ENCODE results near the gene VPS18.

Gene VPS18

GRCh38 chr15:40870716-40871115 is 23.5 kb upstream of the VPS18 start:
- WGBS, 2 donors (ENCODE audit: extremely low coverage in 2 of 2, insufficient read length in 2 of 2, insufficient replicate concordance in 1 of 2) = no CpG with 5 or more reads among the region's 1 CpG
- Histone ChIP-seq H3K79me1 (ENCODE audit: low read depth, low read length) (no peaks in the 10 kb centered on the region), H3K4me3 (ENCODE audit: low read length in 2 of 2) (no peak overlapping the region), H3K27me3 (ENCODE audit: control insufficient read depth in 3 of 3, insufficient read depth in 3 of 3, low read depth in 1 of 3, low read length in 3 of 3) (peaks cover 0 to 47% (median 18%) of the 10 kb centered on the region in 3 experiments), H3K27ac (replicated peaks; ENCODE audit: low read length) (no peak overlapping the region), H3K36me3 (replicated peaks in 1 of 2; ENCODE audit: control insufficient read depth in 2 of 2, insufficient read depth in 2 of 2, low read length in 2 of 2) (no peaks in the 10 kb centered on the region), H2BK120ac (ENCODE audit: low read depth, low read length) (no peak overlapping the region), H3K18ac (ENCODE audit: low read length) (no peak overlapping the region), H3K14ac (ENCODE audit: low read length) (no peak overlapping the region), H3K9ac (ENCODE audit: low read depth, low read length, poor library complexity) (no peak overlapping the region), H3K4me2 (ENCODE audit: insufficient read depth, low read length, poor library complexity, severe bottlenecking) (no peak overlapping the region), H4K91ac (ENCODE audit: low read depth, low read length, poor library complexity) (no peak overlapping the region), H3K23ac (ENCODE audit: low read depth, low read length, poor library complexity) (no peak overlapping the region), H2AFZ (ENCODE audit: low read length) (no peak overlapping the region), H3K9me3 (replicated peaks in 1 of 2; ENCODE audit: control insufficient read depth in 2 of 2, insufficient read depth in 1 of 2, low read depth in 1 of 2, low read length in 2 of 2) (no peaks in the 10 kb centered on the region), H2BK12ac (ENCODE audit: low read length) (no peak overlapping the region), H3K4ac (ENCODE audit: low read length) (no peak overlapping the region), H3K4me1 (ENCODE audit: control insufficient read depth in 2 of 2, insufficient read depth in 1 of 2, low read depth in 1 of 2, low read length in 2 of 2) (no peaks in the 10 kb centered on the region), H2BK15ac (ENCODE audit: low read length) (no peak overlapping the region), H4K8ac (ENCODE audit: low read depth, low read length) (no peak overlapping the region), H2BK5ac (ENCODE audit: low read length) (no peak overlapping the region), H2AK5ac (ENCODE audit: low read depth, low read length) (no peak overlapping the region)
- DNase-seq (ENCODE audit: low spot score) = no peak

- no peaks in the 10 kb centered on the region for H3K36me3 ChIP-seq (replicated peaks in 1 of 2; ENCODE audit: control insufficient read depth in 2 of 2, insufficient read depth in 2 of 2, low read length in 2 of 2)
- H3K14ac ChIP-seq (ENCODE audit: low read length) = no peak overlapping the region
- no peak overlapping the region for H3K23ac ChIP-seq (ENCODE audit: low read depth, low read length, poor library complexity)
- no peak overlapping the region for H3K4ac ChIP-seq (ENCODE audit: low read length)
- 100% methylated on average over 1 of the region's 13 CpGs; no CpG with 5 or more reads in 1 of the 2 donors for WGBS, 2 donors (ENCODE audit: extremely low coverage in 2 of 2, insufficient read length in 2 of 2, insufficient replicate concordance in 1 of 2)
- no peak overlapping the region for H2BK12ac ChIP-seq (ENCODE audit: low read length)
- DNase-seq (ENCODE audit: low spot score) = no peak
- H2BK15ac ChIP-seq (ENCODE audit: low read length) = no peak overlapping the region
- H2BK120ac ChIP-seq (ENCODE audit: low read depth, low read length) = no peak overlapping the region
- no peak overlapping the region for H3K27ac ChIP-seq (replicated peaks; ENCODE audit: low read length)
- H4K91ac ChIP-seq (ENCODE audit: low read depth, low read length, poor library complexity) = no peak overlapping the region
- no peak overlapping the region for H3K9ac ChIP-seq (ENCODE audit: low read depth, low read length, poor library complexity)
- H3K4me2 ChIP-seq (ENCODE audit: insufficient read depth, low read length, poor library complexity, severe bottlenecking) = no peak overlapping the region
- H3K27me3 ChIP-seq (ENCODE audit: control insufficient read depth in 3 of 3, insufficient read depth in 3 of 3, low read depth in 1 of 3, low read length in 3 of 3) = peaks cover 0 to 45% (median 18%) of the 10 kb centered on the region in 3 experiments
- H2AK5ac ChIP-seq (ENCODE audit: low read depth, low read length) = no peak overlapping the region
- no peaks in the 10 kb centered on the region for H3K79me1 ChIP-seq (ENCODE audit: low read depth, low read length)
- H2AFZ ChIP-seq (ENCODE audit: low read length) = no peak overlapping the region
- H3K9me3 ChIP-seq (replicated peaks in 1 of 2; ENCODE audit: control insufficient read depth in 2 of 2, insufficient read depth in 1 of 2, low read depth in 1 of 2, low read length in 2 of 2) = no peaks in the 10 kb centered on the region
- no peak overlapping the region for H3K4me3 ChIP-seq (ENCODE audit: low read length in 2 of 2)
- peak overlapping the region; percentile 24 for H3K18ac ChIP-seq (ENCODE audit: low read length)
- H2BK5ac ChIP-seq (ENCODE audit: low read length) = no peak overlapping the region
- no peaks in the 10 kb centered on the region for H3K4me1 ChIP-seq (ENCODE audit: control insufficient read depth in 2 of 2, insufficient read depth in 1 of 2, low read depth in 1 of 2, low read length in 2 of 2)
- no peak overlapping the region for H4K8ac ChIP-seq (ENCODE audit: low read depth, low read length)
Measured at GRCh38 chr15:40871749-40872617, 22.3 kb upstream of the VPS18 start.

GRCh38 chr15:40872791-40873693 is 21.2 kb upstream of the VPS18 start:
- Histone ChIP-seq H2AK5ac (ENCODE audit: low read depth, low read length) (peak overlapping the region; percentile 17), H3K79me1 (ENCODE audit: low read depth, low read length) (no peaks in the 10 kb centered on the region), H2BK120ac (ENCODE audit: low read depth, low read length) (no peak overlapping the region), H2AFZ (ENCODE audit: low read length) (peak overlapping the region; percentile 97), H3K9ac (ENCODE audit: low read depth, low read length, poor library complexity) (no peak overlapping the region), H3K4me3 (ENCODE audit: low read length in 2 of 2) (peak overlapping the region; percentile 46 to 88), H3K18ac (ENCODE audit: low read length) (peak overlapping the region; percentile 59), H3K4me1 (ENCODE audit: control insufficient read depth in 2 of 2, insufficient read depth in 1 of 2, low read depth in 1 of 2, low read length in 2 of 2) (no peaks in the 10 kb centered on the region), H2BK12ac (ENCODE audit: low read length) (no peak overlapping the region), H3K14ac (ENCODE audit: low read length) (no peak overlapping the region), H3K27ac (replicated peaks; ENCODE audit: low read length) (no peak overlapping the region), H3K4ac (ENCODE audit: low read length) (no peak overlapping the region), H3K27me3 (ENCODE audit: control insufficient read depth in 3 of 3, insufficient read depth in 3 of 3, low read depth in 1 of 3, low read length in 3 of 3) (peaks cover 0 to 45% (median 18%) of the 10 kb centered on the region in 3 experiments), H2BK5ac (ENCODE audit: low read length) (no peak overlapping the region), H4K8ac (ENCODE audit: low read depth, low read length) (no peak overlapping the region), H3K9me3 (replicated peaks in 1 of 2; ENCODE audit: control insufficient read depth in 2 of 2, insufficient read depth in 1 of 2, low read depth in 1 of 2, low read length in 2 of 2) (no peaks in the 10 kb centered on the region), H3K23ac (ENCODE audit: low read depth, low read length, poor library complexity) (peak overlapping the region; percentile 98), H3K36me3 (replicated peaks in 1 of 2; ENCODE audit: control insufficient read depth in 2 of 2, insufficient read depth in 2 of 2, low read length in 2 of 2) (no peaks in the 10 kb centered on the region), H4K91ac (ENCODE audit: low read depth, low read length, poor library complexity) (no peak overlapping the region), H3K4me2 (ENCODE audit: insufficient read depth, low read length, poor library complexity, severe bottlenecking) (peak overlapping the region; percentile 87), H2BK15ac (ENCODE audit: low read length) (no peak overlapping the region)
- DNase-seq (ENCODE audit: low spot score) = no peak
- no CpG with 5 or more reads among the region's 33 CpGs for WGBS, 2 donors (ENCODE audit: extremely low coverage in 2 of 2, insufficient read length in 2 of 2, insufficient replicate concordance in 1 of 2)
